DND-41 (cell line): Measurements from ENCODE around the gene TMPO.
"Not testable (repeated sequence)": the region's sequence is repeated elsewhere in the genome, so short reads cannot be mapped to it uniquely, and the experiment has no call there.

Source experiments
- EZH2 ChIP-seq: IDR thresholded peaks from 3 replicates; pipeline ENCODE4 v1.6.1; 2012; ENCODE audit warnings: borderline replicate concordance, low read depth, mild to moderate bottlenecking, moderate library complexity, low read length, inconsistent platforms; ENCODE audit not compliant: severe bottlenecking
- TF ChIP-seq, protein P1 (sequence below): IDR thresholded peaks from 2 replicates; pipeline ENCODE4 v1.5.1; 2012; ENCODE audit warnings: borderline replicate concordance, low read length, moderate library complexity, mild to moderate bottlenecking; ENCODE audit not compliant: poor library complexity, severe bottlenecking; ENCODE audit errors: extremely low read depth

DNA sequence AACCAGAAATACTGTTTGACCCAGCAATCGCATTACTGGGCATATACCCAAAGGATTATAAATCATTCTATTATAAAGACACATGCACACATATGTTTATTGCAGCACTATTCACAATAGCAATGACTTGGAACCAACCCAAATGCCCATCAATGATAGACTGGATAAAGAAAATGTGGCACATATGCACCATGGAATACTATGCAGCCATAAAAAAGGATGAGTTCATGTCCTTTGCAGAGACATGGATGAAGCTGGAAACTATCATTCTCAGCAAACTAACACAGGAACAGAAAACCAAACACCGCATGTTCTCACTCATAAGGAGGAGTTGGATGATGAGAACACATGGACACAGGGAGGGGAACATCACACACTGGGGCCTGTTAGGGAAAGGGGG is 61.4 kb downstream of the TMPO start:
- TF ChIP-seq EZH2: not testable (repeated sequence)
- TF ChIP-seq, protein P1, sequence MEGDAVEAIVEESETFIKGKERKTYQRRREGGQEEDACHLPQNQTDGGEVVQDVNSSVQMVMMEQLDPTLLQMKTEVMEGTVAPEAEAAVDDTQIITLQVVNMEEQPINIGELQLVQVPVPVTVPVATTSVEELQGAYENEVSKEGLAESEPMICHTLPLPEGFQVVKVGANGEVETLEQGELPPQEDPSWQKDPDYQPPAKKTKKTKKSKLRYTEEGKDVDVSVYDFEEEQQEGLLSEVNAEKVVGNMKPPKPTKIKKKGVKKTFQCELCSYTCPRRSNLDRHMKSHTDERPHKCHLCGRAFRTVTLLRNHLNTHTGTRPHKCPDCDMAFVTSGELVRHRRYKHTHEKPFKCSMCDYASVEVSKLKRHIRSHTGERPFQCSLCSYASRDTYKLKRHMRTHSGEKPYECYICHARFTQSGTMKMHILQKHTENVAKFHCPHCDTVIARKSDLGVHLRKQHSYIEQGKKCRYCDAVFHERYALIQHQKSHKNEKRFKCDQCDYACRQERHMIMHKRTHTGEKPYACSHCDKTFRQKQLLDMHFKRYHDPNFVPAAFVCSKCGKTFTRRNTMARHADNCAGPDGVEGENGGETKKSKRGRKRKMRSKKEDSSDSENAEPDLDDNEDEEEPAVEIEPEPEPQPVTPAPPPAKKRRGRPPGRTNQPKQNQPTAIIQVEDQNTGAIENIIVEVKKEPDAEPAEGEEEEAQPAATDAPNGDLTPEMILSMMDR: not testable (repeated sequence)
